ENCODE measurements around the gene B4GALT6. TPM values are rescaled to one million over a fixed set of nuclear protein-coding genes. Genes with fewer than 3 reads are reported as not detected.

The B4GALT6 gene
- total RNA-seq, 1 experiment from 2014 or later: 1.4 TPM

DNA sequence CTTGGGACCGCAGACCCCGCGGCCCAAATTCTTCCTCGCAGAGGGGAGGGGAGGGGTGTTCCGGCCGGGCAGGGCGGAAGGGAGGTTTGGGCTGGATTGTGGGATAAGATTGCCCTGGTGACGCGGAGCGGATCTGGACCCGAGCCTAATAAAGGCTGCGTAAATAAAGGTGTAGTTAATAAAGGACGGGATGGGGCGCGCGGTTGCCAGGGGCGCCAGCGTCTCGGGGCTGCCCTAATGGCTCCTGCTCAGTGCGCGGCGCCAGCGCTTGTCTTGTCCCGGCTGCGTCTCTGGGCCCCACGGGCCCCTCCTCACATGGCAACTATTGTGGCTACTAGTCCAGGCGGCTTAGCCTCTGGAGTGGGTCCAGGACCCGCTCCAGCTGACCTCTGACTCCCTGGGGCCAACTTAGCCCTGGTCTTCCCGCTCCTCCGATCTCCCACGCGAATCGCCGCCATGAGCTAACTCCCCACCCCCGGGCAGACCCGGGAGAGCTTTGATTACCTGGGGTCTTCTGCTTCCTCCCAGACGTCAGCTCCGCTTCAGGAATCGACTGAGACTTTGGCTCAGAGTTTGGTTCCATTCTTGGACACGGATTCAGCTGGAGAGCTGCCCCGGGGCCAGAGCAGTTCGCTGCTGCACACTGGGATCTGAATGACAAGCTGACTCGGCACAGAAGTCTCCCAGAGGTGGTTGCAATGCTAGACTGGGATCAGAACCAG lies 39.8 kb upstream of the B4GALT6 start:
- H3K9ac ChIP-seq (ENCODE audit: low read length): peak overlapping the region; percentile 46
- TSS peak; percentile 63 for BruUV-seq (replicated peaks)
- H3K4me3 ChIP-seq (ENCODE audit: low read length): peak overlapping the region; percentile 65
- intact Hi-C loops (cut with micrococcal nuclease): loop anchor here (2.0 to 5.0 kb wide), 2 partner anchors 37 to 77 kb away; no protein-coding TSS in a partner anchor
- H3K4me1 ChIP-seq (ENCODE audit: insufficient read depth, low read length): no peaks in the 10 kb centered on the region
- no peaks in the 10 kb centered on the region for H3K79me2 ChIP-seq (ENCODE audit: low read length)
- CTCF ChIA-PET: no interaction called here
- POLR2A ChIA-PET (ENCODE audit: unreplicated experiment): interaction anchor here (0.7 kb wide), 1 partner anchor 369 kb away, joined by 3 read pairs; no protein-coding TSS in a partner anchor
- no peaks in the 10 kb centered on the region for H3K27me3 ChIP-seq (ENCODE audit: low read length)
- TF ChIP-seq CTCF (conservative IDR thresholded peaks at IDR 0.05; ENCODE audit: low read depth, low read length): no peak
- no peak for TF ChIP-seq EZH2phosphoT487 (IDR thresholded peaks at IDR 0.05; ENCODE audit: borderline replicate concordance, low read length)
- TF ChIP-seq EZH2 (IDR thresholded peaks at IDR 0.05; ENCODE audit: low read length, unreplicated experiment): no peak
- peak; percentile 73 for ATAC-seq
- H4K20me1 ChIP-seq (ENCODE audit: low read length): no peaks in the 10 kb centered on the region
- peak overlapping the region; percentile 86 for H2AFZ ChIP-seq (ENCODE audit: low read length)
- DNase-seq: peak; percentile 30
- H3F3A ChIP-seq (ENCODE audit: low read length, unreplicated experiment): no peaks in the 10 kb centered on the region
- no peaks in the 10 kb centered on the region for H3K9me2 ChIP-seq (replicated peaks; ENCODE audit: low read length)
- H3K36me3 ChIP-seq (ENCODE audit: low read depth, low read length): no peaks in the 10 kb centered on the region; the same call in 1 of the 2 replicates
- no peak overlapping the region for H3K27ac ChIP-seq (ENCODE audit: low read length)
- H3K9me3 ChIP-seq (ENCODE audit: low read length): no peaks in the 10 kb centered on the region
- H3K4me2 ChIP-seq (ENCODE audit: low read length): peak overlapping the region; percentile 80

GRCh38 chr18:31723639-31723989 lies 39.2 kb upstream of the B4GALT6 start:
- no peak overlapping the region for H3K9ac ChIP-seq (ENCODE audit: low read length)
- no peaks in the 10 kb centered on the region for H3K9me2 ChIP-seq (replicated peaks; ENCODE audit: low read length)
- H4K20me1 ChIP-seq (ENCODE audit: low read length): no peaks in the 10 kb centered on the region
- TF ChIP-seq CTCF (conservative IDR thresholded peaks at IDR 0.05; ENCODE audit: low read depth, low read length) (no peak), EZH2phosphoT487 (IDR thresholded peaks at IDR 0.05; ENCODE audit: borderline replicate concordance, low read length) (no peak), EZH2 (IDR thresholded peaks at IDR 0.05; ENCODE audit: low read length, unreplicated experiment) (no peak)
- H3K27me3 ChIP-seq (ENCODE audit: low read length): no peaks in the 10 kb centered on the region
- H3K9me3 ChIP-seq (ENCODE audit: low read length): no peaks in the 10 kb centered on the region
- no TSS peak for BruUV-seq (replicated peaks)
- no peak overlapping the region for H3K27ac ChIP-seq (ENCODE audit: low read length)
- intact Hi-C loops (cut with micrococcal nuclease): loop anchor here (2.0 to 5.0 kb wide), 2 partner anchors 37 to 76 kb away; no protein-coding TSS in a partner anchor
- CTCF ChIA-PET: interaction anchor here (1.7 kb wide), 1 partner anchor 167 kb away, joined by 5 read pairs; no protein-coding TSS in a partner anchor
- H3K4me2 ChIP-seq (ENCODE audit: low read length): peak overlapping the region; percentile 80
- no peaks in the 10 kb centered on the region for H3K4me1 ChIP-seq (ENCODE audit: insufficient read depth, low read length)
- peak; percentile 2 for DNase-seq
- no peaks in the 10 kb centered on the region; the same call in 1 of the 2 replicates for H3K36me3 ChIP-seq (ENCODE audit: low read depth, low read length)
- POLR2A ChIA-PET (ENCODE audit: unreplicated experiment): interaction anchor here (0.6 kb wide), 1 partner anchor 264 kb away, joined by 5 read pairs; no protein-coding TSS in a partner anchor
- H3K4me3 ChIP-seq (ENCODE audit: low read length): peak overlapping the region; percentile 65
- H2AFZ ChIP-seq (ENCODE audit: low read length): peak overlapping the region; percentile 86; the same call in 1 of the 2 replicates
- H3K79me2 ChIP-seq (ENCODE audit: low read length): no peaks in the 10 kb centered on the region
- H3F3A ChIP-seq (ENCODE audit: low read length, unreplicated experiment): no peaks in the 10 kb centered on the region
- peak; percentile 42 for ATAC-seq

Data from PC-3 (cell line).